Renal cortex interstitium (tissue), 15 donors: ENCODE data around the gene AARS1. TPM values are rescaled to one million over a fixed set of nuclear protein-coding genes. Genes with fewer than 3 reads are reported as not detected.
"Not testable (repeated sequence)": the region's sequence is repeated elsewhere in the genome, so short reads cannot be mapped to it uniquely, and the experiment has no call there.

Experiments used
- DNase-seq, 11 donors: peaks; one replicate each; pipeline ENCODE4 v3.0.0-alpha.2; 2013; ENCODE audit warnings: low read depth in 9 of 11, low spot score in 4 of 11; ENCODE audit errors: extremely low read depth in 1 of 11
- long read RNA-seq, 16 experiments: transcript quantifications; one replicate each; lab custom pipeline, GENCODE V29; 2026
- polyA plus RNA-seq, 3 donors: library from polyadenylated mRNA; unstranded; fragments of 120-200 nt; gene quantifications; one replicate each; pipeline ENCODE4 v1.2.1, GENCODE V29; 2013; ENCODE audit not compliant: insufficient read length in 3 of 3

The AARS1 gene
- 10 to 100 TPM; 82.2 to 85.2 (median 83.0) TPM for polyA plus RNA-seq
- long read RNA-seq, donor 1, partial matches to known transcripts = 12 of 14 reads
- long read RNA-seq, donor 1, other reads (novel, unspliced or antisense) = 0 of 14 reads
- long read RNA-seq, donor 2, partial matches to known transcripts = 7 of 11 reads
- long read RNA-seq, donor 2, other reads (novel, unspliced or antisense) = 0 of 11 reads
- long read RNA-seq, donor 3, transcript AARS-201 (21 exons, 3,477 nt) = major isoform, 12 of 17 reads
- long read RNA-seq, donor 3, partial matches to known transcripts = 5 of 17 reads
- long read RNA-seq, donor 3, other reads (novel, unspliced or antisense) = 0 of 17 reads
- long read RNA-seq, donor 4, transcript AARS-201 (21 exons, 3,477 nt) = major isoform, 7 of 7 reads
- long read RNA-seq, donor 4, partial matches to known transcripts = 0 of 7 reads
- long read RNA-seq, donor 4, other reads (novel, unspliced or antisense) = 0 of 7 reads
- long read RNA-seq, donor 5 = 0 reads
- long read RNA-seq, donor 6, partial matches to known transcripts = 10 of 13 reads
- long read RNA-seq, donor 6, other reads (novel, unspliced or antisense) = 0 of 13 reads
- long read RNA-seq, donor 7, transcript AARS-201 (21 exons, 3,477 nt) = major isoform, 7 of 13 reads
- long read RNA-seq, donor 7, partial matches to known transcripts = 6 of 13 reads
- long read RNA-seq, donor 7, other reads (novel, unspliced or antisense) = 0 of 13 reads
- long read RNA-seq, donor 8 = 0 reads
- long read RNA-seq, donor 9, transcript AARS-201 (21 exons, 3,477 nt) = major isoform, 5 of 5 reads
- long read RNA-seq, donor 9, partial matches to known transcripts = 0 of 5 reads
- long read RNA-seq, donor 9, other reads (novel, unspliced or antisense) = 0 of 5 reads
- long read RNA-seq, donor 10, transcript AARS-201 (21 exons, 3,477 nt) = major isoform, 6 of 17 reads
- long read RNA-seq, donor 10, partial matches to known transcripts = 10 of 17 reads
- long read RNA-seq, donor 10, other reads (novel, unspliced or antisense) = 0 of 17 reads
- long read RNA-seq, donor 11, transcript AARS-201 (21 exons, 3,477 nt) = major isoform, 7 of 7 reads
- long read RNA-seq, donor 11, partial matches to known transcripts = 0 of 7 reads
- long read RNA-seq, donor 11, other reads (novel, unspliced or antisense) = 0 of 7 reads
- long read RNA-seq, donor 12, partial matches to known transcripts = 10 of 14 reads
- long read RNA-seq, donor 12, other reads (novel, unspliced or antisense) = 0 of 14 reads
- long read RNA-seq, donor 13 = 0 reads
- long read RNA-seq, donor 14, partial matches to known transcripts = 0 of 2 reads
- long read RNA-seq, donor 14, other reads (novel, unspliced or antisense) = 0 of 2 reads
- long read RNA-seq, donor 15, partial matches to known transcripts = 0 of 2 reads
- long read RNA-seq, donor 15, other reads (novel, unspliced or antisense) = 0 of 2 reads
- long read RNA-seq, donor 16, transcript AARS-201 (21 exons, 3,477 nt) = major isoform, 23 of 345 reads
- long read RNA-seq, donor 16, partial matches to known transcripts = 263 of 345 reads
- long read RNA-seq, donor 16, other reads (novel, unspliced or antisense) = 58 of 345 reads

DNA sequence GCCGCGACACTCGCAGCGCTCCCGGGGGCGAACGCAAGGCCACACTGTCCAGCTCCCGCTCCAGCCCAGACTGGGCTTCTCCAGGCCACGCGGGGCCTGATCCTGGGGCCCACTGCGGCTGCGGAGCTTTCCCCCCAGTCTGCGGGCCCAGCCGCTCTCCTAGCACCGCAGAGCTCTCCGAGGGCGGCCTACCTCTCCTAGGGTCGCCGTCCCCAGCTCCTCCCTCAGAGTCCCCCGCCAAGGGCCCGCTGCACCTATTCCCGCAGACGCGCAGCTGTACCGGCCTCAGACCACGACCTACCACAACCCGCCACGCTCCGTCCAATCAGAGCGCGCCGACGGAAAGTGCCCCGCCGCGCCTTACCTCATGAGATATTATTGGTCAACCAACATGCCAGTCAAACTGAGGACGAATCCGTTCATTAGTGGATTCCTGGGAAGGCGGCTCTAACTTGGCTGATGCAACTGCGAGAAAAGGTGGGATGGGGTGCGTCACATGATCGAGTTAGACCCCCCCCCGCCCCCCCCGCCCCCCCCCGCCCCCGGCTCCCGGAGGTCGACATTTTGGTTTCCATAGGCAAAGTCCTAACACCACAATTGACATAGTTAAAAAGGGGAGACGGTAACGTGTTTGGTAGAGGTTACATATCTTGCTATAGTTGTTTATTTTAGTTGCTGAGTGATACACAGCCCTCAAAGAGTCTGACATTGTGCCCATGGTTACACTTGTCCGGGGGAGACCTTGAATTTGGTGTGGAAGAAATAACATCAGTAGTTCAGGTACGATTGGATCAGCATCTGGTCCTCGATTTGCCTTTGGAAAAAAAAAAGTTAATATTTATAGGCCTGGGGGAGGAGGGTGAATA, at the start of gene AARS1:
Gene AARS1, minus strand, starts transcription at position 278 of the 866 bp plus-strand sequence. CDS start 6,743 bp downstream, outside the sequence.
- DNase-seq = peak; percentile 98 to 100 (median 100)

DNA sequence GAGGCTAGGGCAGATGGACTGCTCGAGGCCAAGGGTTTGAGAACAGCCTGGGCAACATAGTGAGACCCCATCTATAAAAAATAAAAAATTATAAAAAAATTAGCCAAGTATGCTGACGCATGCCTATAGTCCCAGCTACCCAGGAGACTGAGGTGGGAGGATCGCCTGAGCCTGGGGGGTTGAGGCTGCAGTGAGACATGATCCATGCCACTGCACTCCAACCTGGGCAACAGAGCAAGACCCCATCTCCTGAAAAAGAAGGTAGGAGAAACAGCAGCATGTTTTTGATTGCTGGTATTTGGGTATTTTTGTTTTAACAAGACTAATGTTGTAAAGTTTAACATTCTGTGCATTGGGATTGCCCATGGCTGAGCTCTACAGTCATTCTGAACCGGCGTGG, 48.5 kb upstream of the AARS1 start:
- DNase-seq = no peak

- DNase-seq = not testable (repeated sequence)
Observed at GRCh38 chr16:70332728-70333127, 43.4 kb upstream of the AARS1 start.

DNA sequence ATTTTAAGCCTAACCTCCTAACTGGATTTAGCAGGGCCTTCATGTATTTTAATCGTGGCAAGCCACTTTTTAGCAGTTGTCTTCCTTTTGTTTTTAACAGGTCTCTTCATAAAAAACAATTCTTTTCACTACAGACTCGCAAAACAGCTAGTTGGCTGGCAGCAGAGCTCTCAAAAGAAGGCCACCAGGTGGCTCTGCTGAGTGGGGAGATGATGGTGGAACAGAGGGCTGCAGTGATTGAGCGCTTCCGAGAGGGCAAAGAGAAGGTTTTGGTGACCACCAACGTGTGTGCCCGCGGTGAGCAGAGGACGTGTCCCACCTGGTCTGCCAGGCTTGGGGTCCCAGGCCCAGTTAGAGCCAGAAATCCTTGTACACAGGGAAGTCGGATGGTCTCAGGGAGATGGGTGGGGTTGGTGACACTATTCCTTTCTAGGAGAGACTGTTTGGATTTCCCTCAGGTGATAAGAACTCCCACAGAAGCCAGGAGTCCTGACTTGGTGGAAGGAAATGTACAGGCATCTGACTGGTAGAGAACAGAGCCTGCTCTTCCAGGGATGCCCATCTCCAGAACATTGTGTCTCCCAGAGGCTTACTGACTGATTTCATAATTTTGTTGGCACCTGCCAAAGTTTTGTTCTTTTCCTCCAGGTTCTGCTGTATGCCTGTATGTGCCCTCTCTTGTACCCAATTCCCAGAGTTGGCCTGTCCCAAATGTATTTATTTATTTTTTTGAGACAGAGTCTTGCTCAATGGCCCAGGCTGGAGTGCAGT, 42.5 kb upstream of the AARS1 start:
- no peak for DNase-seq

DNA sequence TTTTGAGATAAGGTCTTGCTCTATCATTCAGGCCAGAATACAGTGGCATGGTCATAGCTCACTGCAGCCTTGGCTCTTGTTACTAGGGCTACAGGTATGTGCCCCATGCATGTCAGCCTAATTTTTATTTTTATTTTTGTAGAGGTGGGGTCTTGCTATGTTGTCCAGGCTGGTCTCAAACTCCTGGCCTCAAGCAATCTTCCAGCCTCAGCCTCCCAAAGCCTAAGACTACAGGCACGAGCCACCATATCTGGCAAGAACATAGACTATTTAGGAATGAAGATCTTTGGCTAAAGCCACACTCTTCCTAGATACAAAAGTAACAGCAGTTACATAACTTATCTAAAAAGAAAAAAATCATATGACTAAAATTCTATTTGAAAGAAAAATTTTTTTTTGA, 41.8 kb upstream of the AARS1 start:
- DNase-seq = no peak

GRCh38 chr16:70324998-70325747, 35.9 kb upstream of the AARS1 start:
- DNase-seq = no peak

GRCh38 chr16:70320121-70320520, 30.8 kb upstream of the AARS1 start:
- no peak for DNase-seq

DNA sequence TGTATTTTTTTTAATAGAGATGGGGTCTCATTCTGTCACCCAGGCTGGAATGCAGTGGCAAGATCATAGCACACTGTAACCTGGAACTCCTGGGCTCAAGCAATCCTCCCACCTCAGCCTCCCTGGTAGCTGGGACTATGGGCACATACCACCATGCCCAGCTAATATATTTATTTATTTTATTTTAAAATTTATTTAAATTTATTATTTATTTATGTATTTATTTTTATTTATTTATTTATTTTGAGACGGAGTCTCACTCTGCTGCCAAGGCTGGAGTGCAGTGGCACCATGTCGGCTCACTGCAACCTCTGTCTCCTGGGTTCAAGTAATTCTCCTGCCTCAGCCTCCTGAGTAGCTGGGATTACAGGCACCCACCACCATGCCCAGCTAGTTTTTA, 18.4 kb upstream of the AARS1 start:
- not testable (repeated sequence) for DNase-seq

DNA sequence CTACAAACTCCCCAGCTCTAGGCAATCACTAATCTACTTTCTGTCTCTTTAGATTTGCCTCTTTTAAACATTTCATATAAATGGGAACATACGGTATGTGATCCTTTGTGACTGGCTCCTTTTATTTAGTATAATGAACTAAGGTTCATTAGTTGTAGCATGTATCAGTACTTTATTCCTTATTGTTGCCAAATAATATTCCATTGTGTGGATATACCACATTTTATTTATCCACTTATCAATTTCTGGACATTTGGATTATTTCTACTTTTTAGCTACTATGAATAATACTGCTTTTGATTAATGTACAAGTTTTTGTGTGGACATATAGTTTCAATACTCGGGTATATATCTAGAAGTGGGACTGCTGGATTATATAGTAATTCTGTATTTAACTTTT, 17.6 kb upstream of the AARS1 start:
- no peak for DNase-seq

DNA sequence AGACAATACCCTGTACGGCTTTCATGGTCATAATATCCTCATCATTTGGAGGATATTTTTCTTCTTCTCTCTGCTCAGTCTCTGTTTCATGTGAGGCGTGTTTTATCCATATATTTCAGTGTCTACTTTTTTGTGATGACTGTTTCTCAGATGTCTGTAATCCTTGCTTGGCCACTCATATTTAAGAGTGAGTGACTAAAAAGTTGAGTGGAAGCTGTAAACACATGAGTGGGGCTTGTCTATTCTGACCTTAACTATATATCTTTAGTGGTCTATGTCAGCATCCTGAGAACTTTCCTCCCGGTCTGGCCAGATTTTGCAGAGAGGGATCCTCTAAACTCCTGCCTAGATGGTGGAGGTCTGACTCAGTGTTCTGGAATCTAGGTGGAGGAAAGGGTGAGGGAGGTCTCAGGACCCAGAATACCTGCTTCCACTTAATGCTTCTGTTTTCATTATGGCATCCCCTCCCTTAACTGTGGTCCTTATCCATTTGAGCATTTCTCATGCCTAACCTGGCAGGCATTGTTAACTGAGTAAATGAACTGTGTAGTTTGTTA, 15.7 kb upstream of the AARS1 start:
- no peak for DNase-seq

DNA sequence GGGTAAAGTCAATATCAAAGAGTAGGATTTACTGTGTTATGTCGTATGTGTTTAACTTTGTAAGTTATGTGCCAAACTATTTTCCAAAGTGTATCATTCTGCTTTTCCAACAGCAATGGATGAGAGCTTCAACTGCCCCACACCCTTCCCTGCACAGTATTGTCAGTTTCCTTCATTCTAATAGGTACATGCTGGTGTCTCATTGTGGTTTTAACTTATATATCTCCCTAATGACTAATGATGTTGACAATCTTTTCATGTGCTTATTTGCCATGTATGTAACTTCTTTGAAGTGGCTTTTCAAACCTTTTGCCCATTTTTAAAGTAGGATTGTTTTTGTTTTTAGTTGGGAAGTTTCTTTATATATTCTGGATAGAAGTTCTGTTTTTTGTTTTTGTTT, 13.4 kb upstream of the AARS1 start:
- no peak for DNase-seq

DNA sequence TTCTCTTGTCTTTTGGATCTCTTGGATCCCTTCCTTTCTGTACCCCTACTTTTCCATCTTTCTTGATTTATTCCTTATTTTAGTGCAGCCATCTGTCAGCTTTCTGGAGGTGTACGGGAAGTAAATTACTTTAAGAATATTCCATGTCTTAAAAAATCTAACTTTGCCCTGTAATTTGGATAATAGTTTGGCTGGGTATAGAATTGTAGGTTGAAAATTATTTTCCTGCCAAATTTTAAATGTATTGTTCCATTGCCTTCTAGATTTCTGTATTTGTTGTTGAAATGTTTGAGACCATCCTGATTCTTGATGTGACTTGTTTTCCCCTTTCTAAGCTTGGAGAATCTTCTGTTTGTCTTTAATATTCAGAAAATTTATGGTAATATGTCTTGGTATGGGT, 11.8 kb upstream of the AARS1 start:
- DNase-seq = no peak

DNA sequence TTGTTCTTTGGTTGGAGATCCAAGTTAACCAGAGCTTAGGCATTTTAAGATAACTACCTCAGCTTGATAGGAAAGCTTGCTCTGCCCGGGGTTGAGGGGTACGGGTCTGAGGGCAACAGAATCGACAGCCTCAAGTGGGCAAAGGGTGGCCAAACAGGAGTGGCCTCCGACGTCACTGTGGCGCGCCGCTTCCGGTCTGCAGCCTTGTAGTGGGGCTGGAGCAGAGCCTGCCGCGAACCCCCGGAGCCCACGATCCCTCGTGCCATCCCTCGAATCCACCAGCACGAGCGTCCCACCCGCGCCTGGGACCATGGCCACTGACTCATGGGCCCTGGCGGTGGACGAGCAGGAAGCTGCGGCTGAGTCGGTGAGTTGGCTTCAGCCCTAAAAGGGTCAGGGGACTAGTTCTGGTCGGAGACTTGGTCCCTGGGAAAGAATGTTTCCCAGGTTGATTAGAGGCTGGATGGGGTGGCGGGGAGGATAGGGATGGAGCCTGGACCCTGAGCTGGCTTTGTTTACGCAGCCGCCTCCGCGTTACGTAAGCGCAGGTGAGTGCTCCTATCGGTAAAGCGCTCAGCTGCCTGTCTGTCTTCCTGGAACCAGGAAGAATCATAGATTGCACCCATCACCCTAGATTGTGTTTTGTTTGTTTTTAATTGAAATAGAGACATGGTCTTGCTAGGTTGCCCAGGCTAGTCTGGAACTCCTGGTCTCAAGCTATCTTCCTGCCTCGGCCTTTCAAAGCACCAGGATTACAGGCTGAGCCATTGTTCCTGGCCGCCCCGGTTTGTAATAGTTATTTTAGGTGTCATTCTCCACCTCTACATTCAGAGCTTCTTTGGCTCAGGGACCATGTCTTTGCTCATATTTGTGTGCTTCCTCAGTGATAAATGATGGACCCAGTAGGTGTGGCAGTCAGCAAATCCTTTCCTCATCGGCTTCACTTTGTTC, 10.0 kb upstream of the AARS1 start, which contains the start of gene DDX19B:
Gene DDX19B, plus strand, starts transcription at position 199 of the 951 bp plus-strand sequence. Its CDS starts 112 bp downstream, at position 311.
- DNase-seq = peak in 10 of 11 donors; percentile 56 to 80 (median 70)

DNA sequence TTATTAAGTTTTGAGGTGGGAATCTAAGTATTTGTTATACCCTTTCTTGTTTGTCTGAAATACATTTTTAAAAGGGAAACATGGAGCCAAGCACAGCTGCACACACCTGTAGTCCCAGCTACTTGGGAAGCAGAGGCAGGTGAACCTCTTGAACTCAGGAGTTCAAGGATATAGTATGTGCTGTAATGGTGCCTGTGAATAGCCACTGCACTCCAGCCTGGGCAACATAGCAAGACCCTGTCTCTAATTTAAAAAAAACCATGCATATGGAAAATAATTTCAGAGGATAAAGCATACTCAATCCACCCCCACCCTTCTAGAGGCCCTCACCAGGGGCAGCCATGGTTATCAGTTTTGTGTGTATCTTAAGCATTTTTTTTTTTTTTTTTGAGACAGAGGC, 6.3 kb upstream of the AARS1 start:
- DNase-seq = no peak
